HG03439 (cell line): ENCODE results near the gene GLS.

Experiments
- ATAC-seq: cut with Tn5 transposase; IDR thresholded peaks from one replicate; pipeline ENCODE4 v1.9.1; 2021; ENCODE audit warnings: mild to moderate bottlenecking, moderate library complexity; ENCODE audit not compliant: unreplicated experiment

Gene GLS

GRCh38 chr2:191009541-191010374 is 129.1 kb downstream of the GLS start:
- ATAC-seq = no peak

GRCh38 chr2:191010887-191011885 is 130.6 kb downstream of the GLS start:
- no peak for ATAC-seq

GRCh38 chr2:191012346-191012745 is 131.7 kb downstream of the GLS start:
- ATAC-seq = no peak

GRCh38 chr2:191012845-191013681 is 132.4 kb downstream of the GLS start:
- ATAC-seq = peak; percentile 3

GRCh38 chr2:191013682-191013931 is 133.0 kb downstream of the GLS start:
- no peak for ATAC-seq

- peak; percentile 80 for ATAC-seq
Observed at GRCh38 chr2:191013932-191014652, 133.5 kb downstream of the GLS start, which contains the start of gene STAT1. STAT1 (minus strand) TSS chr2:191014171; CDS start chr2:191010003, 4,168 bp downstream.

- peak; percentile 6 for ATAC-seq
Observed at GRCh38 chr2:191014653-191015020, 134.0 kb downstream of the GLS start.
